ENCODE results near the gene BRD1.
"Not testable (repeated sequence)": the region's sequence is repeated elsewhere in the genome, so short reads cannot be mapped to it uniquely, and the experiment has no call there.

Gene BRD1

GRCh38 chr22:49852898-49853894, 25.5 kb upstream of the BRD1 start, which contains the start of gene ZBED4:
Gene ZBED4, plus strand, starts transcription at chr22:49853844. Its CDS starts 29,819 bp downstream, at chr22:49883663.
- peak; percentile 97 to 98 for DNase-seq

GRCh38 chr22:49852568-49852897, 24.9 kb upstream of the BRD1 start:
- not testable (repeated sequence) for DNase-seq

- no peak for DNase-seq
Measured at GRCh38 chr22:49850959-49851802, 23.5 kb upstream of the BRD1 start.

- DNase-seq, result no peak
Measured at GRCh38 chr22:49850021-49850911, 22.6 kb upstream of the BRD1 start.

GRCh38 chr22:49849161-49850020, 21.7 kb upstream of the BRD1 start:
- peak in 1 of 2 donors; percentile 36 for DNase-seq

- no peak for DNase-seq
Measured at GRCh38 chr22:49848690-49849160, 21.1 kb upstream of the BRD1 start.

- DNase-seq, result no peak
Measured at GRCh38 chr22:49847751-49848689, 20.3 kb upstream of the BRD1 start.

GRCh38 chr22:49845666-49846459, 18.2 kb upstream of the BRD1 start:
- DNase-seq, result no peak

- no peak for DNase-seq
Measured at GRCh38 chr22:49845241-49845640, 17.6 kb upstream of the BRD1 start.

- peak; percentile 91 to 94 for DNase-seq
Measured at GRCh38 chr22:49838771-49839717, 11.4 kb upstream of the BRD1 start.

GRCh38 chr22:49833340-49834007, 5.8 kb upstream of the BRD1 start:
- no peak for DNase-seq

- peak in 1 of 2 donors; percentile 28 for DNase-seq
Measured at GRCh38 chr22:49829044-49829853, 1.6 kb upstream of the BRD1 start.

GRCh38 chr22:49828599-49828965, 909 bp upstream of the BRD1 start:
- DNase-seq, result no peak

GRCh38 chr22:49827271-49827852, 311 bp downstream of the BRD1 start:
- DNase-seq, result peak in 1 of 2 donors; percentile 50

- peak; percentile 33 to 52 for DNase-seq
Measured at GRCh38 chr22:49826603-49827270, 936 bp downstream of the BRD1 start.
